ENCODE results near the gene EXOG. TPM values are rescaled to one million over a fixed set of nuclear protein-coding genes. Genes with fewer than 3 reads are reported as not detected.

The EXOG gene
- total RNA-seq, 1 donor from 2014 or later = 14.1 TPM

DNA sequence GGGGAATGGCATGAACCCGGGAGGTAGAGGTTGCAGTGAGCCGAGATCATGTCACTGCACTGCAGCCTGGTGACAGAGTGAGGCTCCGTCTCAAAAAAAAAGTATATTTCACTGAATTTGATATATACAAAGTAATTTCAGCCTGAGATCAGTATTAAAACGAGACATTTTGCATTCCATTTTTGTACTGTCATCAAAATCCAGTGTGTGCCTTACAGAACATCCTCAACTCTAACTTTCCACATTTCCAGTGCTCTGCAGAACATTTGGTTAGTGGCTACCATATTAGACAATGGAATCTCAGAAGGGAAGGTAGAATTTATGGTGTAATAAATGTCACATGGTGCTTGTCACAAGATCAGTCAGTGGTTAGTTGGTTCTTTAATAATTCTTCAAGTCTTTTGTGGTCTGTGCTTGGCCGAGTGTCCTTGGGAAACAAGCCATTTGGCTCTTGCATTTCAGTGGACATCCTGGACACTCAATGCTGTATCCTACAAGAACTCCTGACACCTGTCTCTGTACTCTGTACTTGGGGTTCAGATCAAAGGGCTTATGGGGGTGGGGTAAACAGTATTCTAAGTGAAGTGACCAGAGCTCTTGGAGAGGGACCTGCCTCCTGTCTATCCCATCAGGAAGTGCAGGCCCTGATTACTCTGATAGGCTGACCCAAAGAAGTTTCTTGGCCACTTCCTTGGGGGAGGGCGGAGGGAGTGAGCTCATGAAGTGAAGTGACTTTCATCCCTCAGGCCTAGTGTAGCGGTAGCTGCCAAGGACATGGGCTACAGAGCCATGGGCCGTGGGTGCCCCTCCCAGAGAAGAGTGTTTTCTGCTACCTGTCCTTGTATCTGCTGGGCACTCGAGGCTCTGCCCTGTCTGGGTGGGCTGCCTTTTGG is 38.8 kb upstream of the EXOG start:
- H3K27me3 ChIP-seq (ENCODE audit: control insufficient read depth in 3 of 3, insufficient read depth in 3 of 3, low read length in 3 of 3) = no peaks in the 10 kb centered on the region
- H3K9me3 ChIP-seq (ENCODE audit: control insufficient read depth in 3 of 3, low read length in 3 of 3) = no peaks in the 10 kb centered on the region
- peak overlapping the region; percentile 96 for H3K27ac ChIP-seq (ENCODE audit: low read depth, low read length)
- H3K4me3 ChIP-seq (ENCODE audit: low read length in 3 of 3) = peak overlapping the region in 1 of 3 donors; percentile 22
- H3K9ac ChIP-seq (ENCODE audit: low read depth in 1 of 3, low read length in 3 of 3) = no peak overlapping the region
- H3K36me3 ChIP-seq (ENCODE audit: control insufficient read depth in 3 of 3, insufficient read depth in 3 of 3, low read length in 3 of 3) = no peaks in the 10 kb centered on the region
- H3K4me1 ChIP-seq (ENCODE audit: control insufficient read depth in 3 of 3, insufficient read depth in 3 of 3, low read length in 3 of 3) = peaks cover 53 to 72% (median 68%) of the 10 kb centered on the region in 3 donors

DNA sequence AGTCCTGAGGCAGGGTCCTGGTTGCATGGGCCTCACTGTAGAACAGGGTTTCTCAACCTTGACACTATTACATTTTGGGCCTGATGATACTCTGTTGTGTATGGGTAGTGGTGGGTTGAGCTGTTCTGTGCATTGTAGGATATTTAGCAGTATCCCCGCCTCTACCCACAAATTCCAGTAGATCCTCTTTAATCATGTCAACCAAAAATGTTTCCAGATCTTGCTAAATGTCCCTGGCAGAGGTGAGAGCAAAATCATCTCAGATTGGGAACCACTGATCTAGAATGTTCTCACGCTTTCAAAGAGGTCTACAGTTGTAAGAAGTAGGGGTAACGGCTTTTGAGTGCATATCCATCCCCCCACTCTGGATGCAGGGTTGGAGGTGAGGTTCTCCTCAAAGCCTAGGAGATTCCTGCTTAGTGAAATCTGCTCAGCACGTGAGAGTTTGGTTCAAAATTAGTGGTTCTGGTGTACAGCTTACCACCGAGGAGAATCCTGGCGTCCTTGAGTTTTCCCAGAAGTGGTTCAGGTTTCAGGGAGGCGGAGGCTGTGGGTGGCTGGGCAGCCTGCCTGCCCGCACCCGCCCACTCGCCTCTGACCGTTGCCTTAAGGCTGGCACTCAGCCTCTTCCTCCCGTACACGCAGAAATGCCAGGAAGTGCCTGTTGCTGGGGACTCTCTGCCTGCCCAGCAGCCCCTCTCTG is 37.2 kb upstream of the EXOG start:
- peak overlapping the region; percentile 97 to 98 (median 97) for H3K9ac ChIP-seq (ENCODE audit: low read depth in 1 of 3, low read length in 3 of 3)
- H3K4me3 ChIP-seq (ENCODE audit: low read length in 3 of 3) = peak overlapping the region; percentile 73 to 85 (median 80)
- peak overlapping the region; percentile 96 for H3K27ac ChIP-seq (ENCODE audit: low read depth, low read length)
- no peaks in the 10 kb centered on the region for H3K36me3 ChIP-seq (ENCODE audit: control insufficient read depth in 3 of 3, insufficient read depth in 3 of 3, low read length in 3 of 3)
- peaks cover 59 to 73% (median 62%) of the 10 kb centered on the region in 3 donors for H3K4me1 ChIP-seq (ENCODE audit: control insufficient read depth in 3 of 3, insufficient read depth in 3 of 3, low read length in 3 of 3)
- H3K27me3 ChIP-seq (ENCODE audit: control insufficient read depth in 3 of 3, insufficient read depth in 3 of 3, low read length in 3 of 3) = no peaks in the 10 kb centered on the region
- no peaks in the 10 kb centered on the region for H3K9me3 ChIP-seq (ENCODE audit: control insufficient read depth in 3 of 3, low read length in 3 of 3)

DNA sequence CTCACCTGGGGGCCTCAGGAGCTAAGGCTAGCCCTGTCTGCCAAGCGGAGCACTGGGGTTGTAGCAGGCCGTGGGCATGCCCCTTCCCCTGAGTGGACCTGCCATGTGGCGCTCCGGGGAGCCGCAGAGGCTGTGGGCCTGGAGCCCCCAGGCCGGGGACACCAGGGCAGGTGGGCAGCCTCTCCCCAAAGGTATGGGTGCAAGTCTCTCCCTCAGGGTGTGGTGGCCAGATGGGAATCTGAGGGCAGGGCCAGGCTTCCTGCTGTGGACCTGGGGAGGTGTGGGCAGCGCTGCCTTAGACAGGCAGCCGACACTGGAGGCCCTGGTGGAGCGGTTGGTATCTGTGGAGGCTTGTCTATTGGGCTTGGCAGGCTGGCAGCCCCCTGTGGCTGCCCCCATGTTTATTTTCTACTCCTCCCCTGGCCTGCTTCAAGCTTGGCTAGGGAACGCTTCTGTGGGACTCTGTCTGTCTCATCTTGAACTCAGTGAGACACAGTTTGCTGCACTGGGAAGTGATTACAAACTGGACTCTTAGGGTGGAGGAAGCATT is 36.6 kb upstream of the EXOG start:
- no peaks in the 10 kb centered on the region for H3K36me3 ChIP-seq (ENCODE audit: control insufficient read depth in 3 of 3, insufficient read depth in 3 of 3, low read length in 3 of 3)
- H3K27me3 ChIP-seq (ENCODE audit: control insufficient read depth in 3 of 3, insufficient read depth in 3 of 3, low read length in 3 of 3) = no peaks in the 10 kb centered on the region
- peak overlapping the region; percentile 96 for H3K27ac ChIP-seq (ENCODE audit: low read depth, low read length)
- H3K4me1 ChIP-seq (ENCODE audit: control insufficient read depth in 3 of 3, insufficient read depth in 3 of 3, low read length in 3 of 3) = peaks cover 59 to 72% (median 61%) of the 10 kb centered on the region in 3 donors
- no peaks in the 10 kb centered on the region for H3K9me3 ChIP-seq (ENCODE audit: control insufficient read depth in 3 of 3, low read length in 3 of 3)
- peak overlapping the region; percentile 73 to 85 (median 80) for H3K4me3 ChIP-seq (ENCODE audit: low read length in 3 of 3)
- H3K9ac ChIP-seq (ENCODE audit: low read depth in 1 of 3, low read length in 3 of 3) = peak overlapping the region; percentile 97 to 98 (median 97)

DNA sequence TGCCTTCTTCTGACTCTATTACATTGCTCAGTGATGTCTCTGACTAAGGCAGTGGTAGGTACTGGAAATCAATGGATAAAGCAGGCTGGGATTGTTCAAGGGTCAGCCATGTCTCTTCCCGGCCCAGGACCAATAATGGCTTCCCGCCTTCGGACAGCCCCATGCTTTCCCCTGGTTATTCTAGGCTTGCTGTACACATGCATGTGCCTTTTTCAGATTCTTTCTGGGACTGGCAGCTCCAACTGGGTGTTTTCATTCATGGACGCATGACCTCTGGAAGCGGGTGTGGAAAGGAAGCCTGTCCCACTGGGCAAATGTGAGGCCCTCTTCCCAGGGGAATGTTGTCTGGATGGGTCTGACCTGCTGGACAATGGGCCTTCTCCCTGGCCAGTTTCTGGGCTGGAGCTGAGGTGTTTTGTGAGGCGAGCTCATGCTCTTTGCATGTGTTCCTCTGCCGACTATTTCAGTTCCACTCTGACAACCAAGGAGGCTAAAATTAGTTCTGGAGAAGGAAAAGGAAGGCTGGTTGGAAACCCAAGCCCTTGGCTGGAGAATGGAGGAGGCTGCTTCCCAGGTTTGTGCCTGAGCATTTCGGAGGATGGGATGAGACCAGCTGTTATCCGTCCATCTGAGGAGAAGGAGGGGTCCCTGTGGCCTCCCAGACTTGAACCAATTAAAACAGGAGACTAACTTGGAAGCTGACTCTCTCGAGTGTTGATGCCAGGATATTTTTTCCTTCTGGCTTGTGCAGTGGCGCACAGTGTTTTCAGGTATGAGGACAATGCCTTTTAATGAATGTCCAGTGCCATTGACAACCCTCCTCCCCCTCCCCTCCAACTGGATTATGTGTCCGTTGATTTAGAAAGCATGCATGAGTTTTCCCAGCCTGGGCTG is 35.5 kb upstream of the EXOG start:
- Histone ChIP-seq H3K36me3 (ENCODE audit: control insufficient read depth in 3 of 3, insufficient read depth in 3 of 3, low read length in 3 of 3) (no peaks in the 10 kb centered on the region), H3K4me1 (ENCODE audit: control insufficient read depth in 3 of 3, insufficient read depth in 3 of 3, low read length in 3 of 3) (peaks cover 56 to 66% (median 56%) of the 10 kb centered on the region in 3 donors), H3K27me3 (ENCODE audit: control insufficient read depth in 3 of 3, insufficient read depth in 3 of 3, low read length in 3 of 3) (no peaks in the 10 kb centered on the region), H3K9me3 (ENCODE audit: control insufficient read depth in 3 of 3, low read length in 3 of 3) (no peaks in the 10 kb centered on the region), H3K9ac (ENCODE audit: low read depth in 1 of 3, low read length in 3 of 3) (peak overlapping the region; percentile 97 to 98 (median 97)), H3K4me3 (ENCODE audit: low read length in 3 of 3) (peak overlapping the region; percentile 73 to 85 (median 80)), H3K27ac (ENCODE audit: low read depth, low read length) (peak overlapping the region; percentile 96)

DNA sequence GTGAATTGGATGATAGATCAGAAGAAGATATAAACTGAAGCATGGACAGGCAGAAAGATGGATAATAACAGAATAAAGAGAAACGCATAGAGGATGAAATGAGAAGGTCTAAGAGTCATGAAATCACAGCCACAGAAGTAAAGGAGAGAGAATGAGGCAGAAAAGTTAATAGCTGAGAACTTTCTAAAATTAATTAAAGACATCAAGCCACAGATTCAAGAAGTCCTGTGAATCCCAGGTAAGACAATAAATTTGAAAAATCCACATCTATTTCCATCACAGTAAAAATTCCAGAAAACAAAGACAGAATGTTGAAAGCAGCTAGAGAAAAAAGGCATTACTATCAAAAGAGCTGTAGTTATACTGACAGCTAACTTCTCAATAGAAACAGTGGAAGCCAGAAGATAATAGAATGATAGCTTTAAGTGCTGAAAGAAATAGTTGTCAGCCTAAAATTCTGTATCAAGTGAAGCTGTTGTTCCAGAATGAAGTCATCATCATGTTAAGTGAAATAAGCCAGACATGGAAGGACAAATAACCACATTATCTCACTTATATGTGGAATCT is 30.5 kb upstream of the EXOG start:
- H3K9me3 ChIP-seq (ENCODE audit: control insufficient read depth in 3 of 3, low read length in 3 of 3) = no peaks in the 10 kb centered on the region
- H3K27ac ChIP-seq (ENCODE audit: low read depth, low read length) = no peak overlapping the region
- no peaks in the 10 kb centered on the region for H3K36me3 ChIP-seq (ENCODE audit: control insufficient read depth in 3 of 3, insufficient read depth in 3 of 3, low read length in 3 of 3)
- no peak overlapping the region for H3K9ac ChIP-seq (ENCODE audit: low read depth in 1 of 3, low read length in 3 of 3)
- peaks cover 23 to 33% (median 29%) of the 10 kb centered on the region in 3 donors for H3K4me1 ChIP-seq (ENCODE audit: control insufficient read depth in 3 of 3, insufficient read depth in 3 of 3, low read length in 3 of 3)
- H3K4me3 ChIP-seq (ENCODE audit: low read length in 3 of 3) = no peak overlapping the region
- no peaks in the 10 kb centered on the region for H3K27me3 ChIP-seq (ENCODE audit: control insufficient read depth in 3 of 3, insufficient read depth in 3 of 3, low read length in 3 of 3)

DNA sequence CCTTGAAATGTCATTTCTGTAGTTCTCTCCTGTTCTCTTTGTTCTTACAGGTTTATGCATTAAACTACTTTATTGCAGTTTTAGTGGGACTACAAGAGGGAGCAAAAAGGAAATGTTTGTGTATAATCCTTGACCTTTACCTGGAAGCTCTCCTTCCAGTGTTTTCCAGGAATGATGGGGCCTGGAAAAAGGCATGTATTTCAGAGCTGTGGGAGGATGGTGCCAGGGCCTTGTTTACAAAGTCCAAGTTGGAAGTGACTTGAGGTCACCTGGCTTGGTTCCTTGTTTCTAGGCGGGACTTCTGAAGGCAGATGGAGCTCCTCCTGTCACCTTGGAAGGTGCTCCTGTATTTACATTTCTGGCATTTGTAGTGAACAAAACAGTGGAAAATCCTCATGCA is 27.4 kb upstream of the EXOG start:
- H3K4me3 ChIP-seq (ENCODE audit: low read length in 3 of 3) = no peak overlapping the region
- peaks cover 34 to 44% (median 41%) of the 10 kb centered on the region in 3 donors for H3K4me1 ChIP-seq (ENCODE audit: control insufficient read depth in 3 of 3, insufficient read depth in 3 of 3, low read length in 3 of 3)
- no peak overlapping the region for H3K9ac ChIP-seq (ENCODE audit: low read depth in 1 of 3, low read length in 3 of 3)
- no peaks in the 10 kb centered on the region for H3K27me3 ChIP-seq (ENCODE audit: control insufficient read depth in 3 of 3, insufficient read depth in 3 of 3, low read length in 3 of 3)
- H3K27ac ChIP-seq (ENCODE audit: low read depth, low read length) = peak overlapping the region; percentile 69
- no peaks in the 10 kb centered on the region for H3K9me3 ChIP-seq (ENCODE audit: control insufficient read depth in 3 of 3, low read length in 3 of 3)
- H3K36me3 ChIP-seq (ENCODE audit: control insufficient read depth in 3 of 3, insufficient read depth in 3 of 3, low read length in 3 of 3) = no peaks in the 10 kb centered on the region

DNA sequence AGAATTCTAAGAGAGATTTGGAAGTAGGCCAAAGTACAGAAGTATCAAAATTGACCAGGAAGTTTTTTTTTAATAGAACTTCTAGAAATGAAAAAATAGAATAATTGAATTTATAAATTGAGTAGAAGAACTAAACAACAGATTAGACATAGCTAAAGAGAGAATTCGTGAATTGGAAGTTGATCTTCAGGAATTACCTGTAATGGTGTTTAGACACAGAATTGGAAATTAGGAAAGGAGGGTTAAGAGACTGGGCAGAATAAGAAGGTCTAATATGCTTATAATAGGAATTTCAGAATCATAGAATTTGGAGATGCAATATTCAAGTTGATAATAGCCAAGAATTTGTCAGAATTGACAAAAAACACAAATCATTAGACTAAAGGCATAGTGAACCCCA is 26.3 kb upstream of the EXOG start:
- Histone ChIP-seq H3K27ac (ENCODE audit: low read depth, low read length) (no peak overlapping the region), H3K4me1 (ENCODE audit: control insufficient read depth in 3 of 3, insufficient read depth in 3 of 3, low read length in 3 of 3) (peaks cover 34 to 54% (median 41%) of the 10 kb centered on the region in 3 donors), H3K9ac (ENCODE audit: low read depth in 1 of 3, low read length in 3 of 3) (no peak overlapping the region), H3K4me3 (ENCODE audit: low read length in 3 of 3) (no peak overlapping the region), H3K27me3 (ENCODE audit: control insufficient read depth in 3 of 3, insufficient read depth in 3 of 3, low read length in 3 of 3) (no peaks in the 10 kb centered on the region), H3K9me3 (ENCODE audit: control insufficient read depth in 3 of 3, low read length in 3 of 3) (no peaks in the 10 kb centered on the region), H3K36me3 (ENCODE audit: control insufficient read depth in 3 of 3, insufficient read depth in 3 of 3, low read length in 3 of 3) (no peaks in the 10 kb centered on the region)

DNA sequence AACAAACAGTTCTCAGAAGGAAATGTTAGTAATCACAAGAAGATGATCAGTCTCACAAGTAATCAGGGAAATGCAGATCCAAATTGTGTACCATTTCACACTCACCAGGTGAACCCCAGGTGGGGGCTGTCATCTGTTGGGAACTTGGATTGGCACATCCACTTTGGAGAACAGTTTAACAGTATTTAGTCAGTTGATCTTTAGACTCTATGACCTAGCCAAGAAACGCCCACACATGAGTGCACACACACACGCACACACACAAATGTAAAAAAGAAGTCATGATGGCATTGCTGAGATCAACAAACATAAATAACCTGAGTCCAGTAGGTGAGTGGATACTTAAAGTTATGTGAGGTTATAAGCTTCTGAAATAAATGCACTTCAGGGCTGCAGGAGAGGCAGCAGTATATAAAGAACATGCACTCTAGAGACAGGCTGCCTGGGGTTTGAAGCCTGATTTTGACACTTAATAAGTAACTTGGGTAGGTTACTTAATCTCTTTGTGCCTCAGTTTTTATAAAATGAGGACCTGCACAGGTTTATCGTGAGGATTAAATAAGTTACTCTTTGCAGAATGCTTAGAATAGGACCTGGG is 24.8 kb upstream of the EXOG start:
- peaks cover 34 to 66% (median 46%) of the 10 kb centered on the region in 3 donors for H3K4me1 ChIP-seq (ENCODE audit: control insufficient read depth in 3 of 3, insufficient read depth in 3 of 3, low read length in 3 of 3)
- no peak overlapping the region for H3K4me3 ChIP-seq (ENCODE audit: low read length in 3 of 3)
- H3K9me3 ChIP-seq (ENCODE audit: control insufficient read depth in 3 of 3, low read length in 3 of 3) = no peaks in the 10 kb centered on the region
- H3K27ac ChIP-seq (ENCODE audit: low read depth, low read length) = no peak overlapping the region
- no peaks in the 10 kb centered on the region for H3K27me3 ChIP-seq (ENCODE audit: control insufficient read depth in 3 of 3, insufficient read depth in 3 of 3, low read length in 3 of 3)
- H3K36me3 ChIP-seq (ENCODE audit: control insufficient read depth in 3 of 3, insufficient read depth in 3 of 3, low read length in 3 of 3) = no peaks in the 10 kb centered on the region
- no peak overlapping the region for H3K9ac ChIP-seq (ENCODE audit: low read depth in 1 of 3, low read length in 3 of 3)

DNA sequence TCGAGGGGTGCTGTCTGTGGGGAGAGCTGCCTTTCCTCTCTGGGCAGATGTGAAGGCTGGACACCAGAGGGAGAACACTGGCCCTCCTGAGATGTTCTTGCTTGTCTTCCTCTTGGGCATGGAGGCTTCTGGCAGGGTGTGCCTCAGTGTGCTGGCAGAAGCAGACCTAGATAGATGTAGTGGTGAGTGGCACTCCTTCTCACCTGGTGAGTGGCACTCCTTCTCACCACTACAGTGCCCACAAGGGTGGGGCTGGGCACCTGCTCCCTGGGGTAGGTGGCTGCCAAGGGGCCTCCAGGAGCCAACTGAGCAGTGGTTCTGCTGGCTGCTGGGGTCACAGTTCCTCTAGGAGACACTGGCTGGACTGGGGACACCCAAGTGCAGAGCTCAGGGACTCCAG is 23.8 kb upstream of the EXOG start:
- no peak overlapping the region for H3K9ac ChIP-seq (ENCODE audit: low read depth in 1 of 3, low read length in 3 of 3)
- H3K36me3 ChIP-seq (ENCODE audit: control insufficient read depth in 3 of 3, insufficient read depth in 3 of 3, low read length in 3 of 3) = peaks cover 0 to under 1% (median 0%) of the 10 kb centered on the region in 3 donors
- H3K27ac ChIP-seq (ENCODE audit: low read depth, low read length) = no peak overlapping the region
- no peaks in the 10 kb centered on the region for H3K9me3 ChIP-seq (ENCODE audit: control insufficient read depth in 3 of 3, low read length in 3 of 3)
- H3K4me1 ChIP-seq (ENCODE audit: control insufficient read depth in 3 of 3, insufficient read depth in 3 of 3, low read length in 3 of 3) = peaks cover 34 to 69% (median 46%) of the 10 kb centered on the region in 3 donors
- H3K27me3 ChIP-seq (ENCODE audit: control insufficient read depth in 3 of 3, insufficient read depth in 3 of 3, low read length in 3 of 3) = no peaks in the 10 kb centered on the region
- H3K4me3 ChIP-seq (ENCODE audit: low read length in 3 of 3) = no peak overlapping the region
